Tibial nerve (tissue), 4 donors: ENCODE results near the gene BTBD9.

Source experiments
- EP300 ChIP-seq, 2 donors: sonication (generic); formaldehyde crosslinking; IDR thresholded peaks; one replicate each; pipeline ENCODE4 v1.6.1; 2017; ENCODE audit warnings: antibody characterized with exemption in 2 of 2, mild to moderate bottlenecking in 1 of 2
- TF ChIP-seq, protein P1 (sequence below), 5 experiments: fragments of 200-600 bp in 3 of 5; fragments of 450-650 bp in 2 of 5; sonication (generic) in 3 of 5; IDR thresholded peaks; one replicate each; pipeline ENCODE4 v1.5.1; 2016 to 2019; ENCODE audit warnings: antibody characterized with exemption in 5 of 5, mild to moderate bottlenecking in 3 of 5, moderate library complexity in 2 of 5

DNA sequence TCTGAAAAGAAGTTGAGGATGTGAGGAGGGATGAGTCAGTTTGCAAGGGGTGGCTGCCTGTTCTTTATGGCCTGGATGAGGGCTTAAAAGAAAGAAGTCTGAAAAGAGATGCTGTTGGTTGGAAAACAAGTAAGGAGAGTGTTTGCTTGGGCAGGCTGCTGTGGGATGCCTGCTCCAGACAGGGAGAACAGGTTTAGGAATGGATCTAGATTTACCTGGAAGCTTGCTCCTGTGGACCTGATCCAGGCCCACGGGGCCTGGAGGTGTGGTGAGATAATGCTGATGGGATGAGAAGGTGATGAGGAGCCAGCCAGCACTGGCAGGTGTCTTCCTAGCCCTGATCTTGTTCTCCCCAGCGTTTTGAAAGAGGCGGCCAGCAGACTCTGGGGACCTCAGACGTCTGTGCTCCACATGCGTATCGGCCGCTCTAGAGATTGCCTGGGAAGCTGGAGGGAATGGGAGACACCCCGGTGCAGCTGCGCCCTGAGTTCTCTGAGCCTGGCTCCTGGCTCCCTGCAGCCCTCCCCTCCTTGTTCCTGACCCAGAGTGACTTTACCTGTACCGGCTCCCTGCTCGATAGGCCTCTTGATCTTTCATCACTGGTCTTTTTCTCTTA, 488.9 kb downstream of the BTBD9 start:
- TF ChIP-seq, protein P1, sequence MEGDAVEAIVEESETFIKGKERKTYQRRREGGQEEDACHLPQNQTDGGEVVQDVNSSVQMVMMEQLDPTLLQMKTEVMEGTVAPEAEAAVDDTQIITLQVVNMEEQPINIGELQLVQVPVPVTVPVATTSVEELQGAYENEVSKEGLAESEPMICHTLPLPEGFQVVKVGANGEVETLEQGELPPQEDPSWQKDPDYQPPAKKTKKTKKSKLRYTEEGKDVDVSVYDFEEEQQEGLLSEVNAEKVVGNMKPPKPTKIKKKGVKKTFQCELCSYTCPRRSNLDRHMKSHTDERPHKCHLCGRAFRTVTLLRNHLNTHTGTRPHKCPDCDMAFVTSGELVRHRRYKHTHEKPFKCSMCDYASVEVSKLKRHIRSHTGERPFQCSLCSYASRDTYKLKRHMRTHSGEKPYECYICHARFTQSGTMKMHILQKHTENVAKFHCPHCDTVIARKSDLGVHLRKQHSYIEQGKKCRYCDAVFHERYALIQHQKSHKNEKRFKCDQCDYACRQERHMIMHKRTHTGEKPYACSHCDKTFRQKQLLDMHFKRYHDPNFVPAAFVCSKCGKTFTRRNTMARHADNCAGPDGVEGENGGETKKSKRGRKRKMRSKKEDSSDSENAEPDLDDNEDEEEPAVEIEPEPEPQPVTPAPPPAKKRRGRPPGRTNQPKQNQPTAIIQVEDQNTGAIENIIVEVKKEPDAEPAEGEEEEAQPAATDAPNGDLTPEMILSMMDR (IDR thresholded peaks at IDR 0.05), result no peak
- no peak for TF ChIP-seq EP300 (IDR thresholded peaks at IDR 0.05)
